Activated naive CD8-positive, alpha-beta T cell treated with anti-CD3 and anti-CD28 coated beads, Interleukin-2, amount 10 ng/mL, durations not matched to agents 7 days and 5 days (primary cell): ENCODE measurements around the gene SPINK14. TPM values are rescaled to one million over a fixed set of nuclear protein-coding genes. Genes with fewer than 3 reads are reported as not detected.

Experiments used
- ATAC-seq: fragments of 150-1000 bp; cut with Tn5 transposase; one replicate; pipeline ENCODE4 v1.10.0; 2021; ENCODE audit warnings: low read depth, moderate library complexity
- POLR2A ChIA-PET: fragments of 350-600 bp; sonication (Branson Sonifier 250); formaldehyde crosslinking; loops from one replicate; lab custom pipeline; 2021; ENCODE audit warnings: antibody characterized with exemption; lab: Charles Lee
- DNase-seq: peaks from one replicate; pipeline ENCODE4 v3.0.0; 2021
- H3K27ac Mint-ChIP-seq: one replicate; pipeline ENCODE4 v1.8.0; 2022; ENCODE audit warnings: mild to moderate bottlenecking, mixed read lengths
- H3K27me3 Mint-ChIP-seq: one replicate; pipeline ENCODE4 v1.8.0; 2022; ENCODE audit warnings: mild to moderate bottlenecking, moderate library complexity, mixed read lengths
- H3K36me3 Mint-ChIP-seq: one replicate; pipeline ENCODE4 v1.8.0; 2021; ENCODE audit warnings: mild to moderate bottlenecking, mixed read lengths
- H3K4me1 Mint-ChIP-seq: one replicate; pipeline ENCODE4 v1.8.0; 2021; ENCODE audit warnings: mixed read lengths
- H3K4me3 Mint-ChIP-seq: one replicate; pipeline ENCODE4 v1.8.0; 2022; ENCODE audit warnings: mild to moderate bottlenecking, moderate library complexity, mixed read lengths
- H3K9me3 Mint-ChIP-seq: one replicate; pipeline ENCODE4 v1.8.0; 2021; ENCODE audit warnings: mixed read lengths
- total RNA-seq, 2 experiments: library from RNA; stranded (reverse); gene quantifications; one replicate each; pipeline ENCODE4 v1.2.3, GENCODE V29; 2021

SPINK14 gene
- total RNA-seq, 2 experiments from 2014 or later: not detected

DNA sequence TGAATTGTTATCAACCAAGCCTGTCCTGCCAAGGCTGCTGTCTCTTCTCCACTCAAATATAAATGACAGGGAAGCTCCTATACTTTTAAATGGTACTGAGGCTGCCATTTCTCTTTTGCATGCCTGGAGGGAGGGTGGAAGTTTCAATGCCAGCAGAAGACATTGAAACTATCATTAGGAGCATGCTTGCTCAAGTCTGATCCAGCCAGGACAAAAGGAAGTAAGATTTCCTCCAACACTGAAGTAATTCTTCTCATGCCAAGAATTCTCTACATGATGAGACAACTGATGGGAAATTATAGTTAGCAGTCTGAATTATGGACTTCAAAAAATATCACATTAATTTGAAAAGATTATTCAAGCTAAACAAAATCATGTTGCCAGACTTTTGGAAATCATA is 39.9 kb downstream of the SPINK14 start:
- H3K27me3 Mint-ChIP-seq: peaks cover 7% of the 10 kb centered on the region
- no peak for DNase-seq
- POLR2A ChIA-PET: no interaction called here
- H3K9me3 Mint-ChIP-seq: no peaks in the 10 kb centered on the region
- ATAC-seq: no peak
- H3K36me3 Mint-ChIP-seq: no peaks in the 10 kb centered on the region
- no peak overlapping the region for H3K27ac Mint-ChIP-seq
- no peak overlapping the region for H3K4me3 Mint-ChIP-seq
- H3K4me1 Mint-ChIP-seq: no peaks in the 10 kb centered on the region

DNA sequence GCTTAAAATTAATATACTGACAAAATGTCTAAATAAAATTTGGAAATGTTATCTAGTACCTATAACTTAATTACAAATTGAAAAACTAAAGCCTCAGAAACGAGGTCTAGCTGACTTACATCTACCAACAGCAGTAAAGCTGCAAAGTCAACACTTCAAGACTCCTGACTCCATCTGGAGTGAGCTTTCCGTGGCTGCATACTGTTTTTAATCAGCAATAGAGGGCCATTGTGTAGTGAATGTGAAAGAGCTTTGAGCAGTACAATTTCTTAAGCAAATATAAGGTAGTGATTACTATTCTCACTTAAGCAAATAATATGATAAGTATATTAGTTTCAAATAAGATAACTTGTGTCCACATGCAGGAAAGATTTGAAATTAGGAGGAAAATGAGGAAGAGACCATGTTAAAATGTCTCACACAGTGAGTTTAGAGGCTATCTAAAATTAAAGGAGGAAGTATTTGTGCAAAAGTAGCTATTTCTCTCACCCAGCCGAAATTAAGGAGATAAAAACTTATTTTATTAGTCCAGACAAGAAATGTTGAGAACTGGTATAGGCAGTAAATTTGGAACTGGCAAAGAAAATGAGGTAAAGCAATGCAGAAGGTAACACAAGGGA is 40.9 kb downstream of the SPINK14 start:
- Mint-ChIP-seq H3K27me3 (peaks cover 5% of the 10 kb centered on the region), H3K36me3 (no peaks in the 10 kb centered on the region), H3K9me3 (no peaks in the 10 kb centered on the region), H3K27ac (no peak overlapping the region), H3K4me1 (no peaks in the 10 kb centered on the region), H3K4me3 (no peak overlapping the region)
- ATAC-seq (no peak), DNase-seq (no peak)
- POLR2A ChIA-PET: no interaction called here

DNA sequence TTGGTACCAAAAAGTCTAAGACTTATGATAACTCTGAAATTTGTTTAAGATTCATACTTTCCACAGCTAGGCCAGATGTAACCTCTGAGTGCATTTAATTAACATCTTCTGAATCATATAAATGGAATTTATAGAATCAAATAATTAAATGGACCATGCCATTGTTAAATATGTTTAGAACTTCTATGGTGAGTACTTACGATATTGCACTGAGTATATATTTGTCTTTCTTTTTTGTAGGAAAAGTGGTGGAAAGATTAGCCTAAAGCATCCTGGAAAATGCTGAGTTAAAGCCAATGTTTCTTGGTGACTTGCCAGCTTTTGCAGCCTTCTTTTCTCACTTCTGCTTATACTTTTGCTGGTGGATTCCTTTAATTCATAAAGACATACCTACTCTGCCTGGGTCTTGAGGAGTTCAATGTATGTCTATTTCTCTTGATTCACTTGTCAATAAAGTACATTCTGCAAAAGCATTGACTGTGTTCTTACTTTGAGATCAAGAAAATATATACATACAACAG is 46.4 kb downstream of the SPINK14 start:
- no peak overlapping the region for H3K27ac Mint-ChIP-seq

DNA sequence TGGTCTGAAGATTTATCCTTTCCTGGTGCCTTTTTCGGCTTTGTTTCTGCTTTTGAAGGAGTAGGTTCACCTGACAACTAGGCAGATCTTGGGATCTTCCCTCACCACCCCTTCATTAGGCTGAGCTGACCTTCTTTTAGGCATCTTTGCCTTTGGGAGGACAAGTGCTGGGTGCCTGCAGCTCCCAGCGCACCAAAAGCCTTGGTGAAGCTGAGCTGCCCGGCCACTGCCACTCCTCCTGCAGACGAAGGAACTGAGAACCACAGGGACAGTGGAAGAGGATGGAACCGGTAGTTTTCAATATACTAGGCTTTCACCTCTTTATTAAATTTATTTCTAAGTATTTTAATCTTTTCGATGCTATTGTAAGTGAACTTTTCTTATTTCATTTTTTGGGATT is 53.2 kb downstream of the SPINK14 start:
- DNase-seq (no peak), ATAC-seq (no peak)
- Mint-ChIP-seq H3K27ac (peak overlapping the region; percentile 41), H3K4me1 (no peaks in the 10 kb centered on the region), H3K36me3 (no peaks in the 10 kb centered on the region), H3K4me3 (no peak overlapping the region), H3K9me3 (peaks cover 2% of the 10 kb centered on the region), H3K27me3 (peaks cover 2% of the 10 kb centered on the region)
- POLR2A ChIA-PET: no interaction called here

More for the DNA sequence above, 46.4 kb downstream of the SPINK14 start:
- DNase-seq (no peak), ATAC-seq (no peak)
- no peaks in the 10 kb centered on the region for H3K36me3 Mint-ChIP-seq
- H3K27me3 Mint-ChIP-seq: peaks cover 5% of the 10 kb centered on the region
- H3K9me3 Mint-ChIP-seq: peaks cover 2% of the 10 kb centered on the region
- POLR2A ChIA-PET: no interaction called here
- no peaks in the 10 kb centered on the region for H3K4me1 Mint-ChIP-seq
- H3K4me3 Mint-ChIP-seq: no peak overlapping the region

DNA sequence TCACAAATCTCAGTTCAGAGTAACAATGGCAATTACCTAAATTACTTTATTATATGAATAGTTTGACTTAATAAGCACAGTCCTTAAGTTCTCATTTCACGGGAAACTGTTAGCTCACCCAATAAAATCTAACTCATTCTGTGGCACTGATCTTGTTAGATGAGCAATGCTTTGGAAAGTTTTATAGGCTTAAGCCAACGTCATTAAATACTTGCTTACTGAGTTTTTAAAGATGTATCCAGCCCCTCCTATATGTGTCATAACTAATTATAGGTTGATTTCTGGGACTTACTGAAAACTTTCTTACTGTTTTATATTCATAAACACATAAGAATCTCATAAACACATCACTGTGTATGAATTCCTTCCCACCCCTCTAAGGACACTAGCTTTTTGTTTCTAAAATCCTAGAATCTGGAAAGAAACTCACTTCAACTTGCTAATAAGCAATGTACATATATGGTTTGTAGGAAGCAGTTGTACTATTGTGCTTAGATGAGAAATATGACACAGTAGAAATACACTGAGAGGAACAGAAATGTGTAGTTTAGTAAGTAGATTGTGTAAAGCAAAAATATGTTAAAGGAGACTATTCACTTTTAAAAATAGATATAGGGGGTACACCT is 55.9 kb downstream of the SPINK14 start:
- POLR2A ChIA-PET: no interaction called here
- DNase-seq (no peak), ATAC-seq (no peak)
- Mint-ChIP-seq H3K4me3 (no peak overlapping the region), H3K4me1 (no peaks in the 10 kb centered on the region), H3K27me3 (peaks cover 2% of the 10 kb centered on the region), H3K9me3 (no peaks in the 10 kb centered on the region), H3K27ac (no peak overlapping the region), H3K36me3 (no peaks in the 10 kb centered on the region)

Other genes with a start within 250 kb of the SPINK14 start
- not detected for gene SPINK5, start 104.6 kb upstream of the SPINK14 start, total RNA-seq
- gene SPINK6, start 34.5 kb downstream of the SPINK14 start, total RNA-seq: not detected
- gene MARCOL, start 70.0 kb downstream of the SPINK14 start, total RNA-seq: not detected
- not detected for gene SPINK13, start 100.2 kb downstream of the SPINK14 start, total RNA-seq
- not detected for gene SPINK7, start 143.9 kb downstream of the SPINK14 start, total RNA-seq
- not detected for gene SPINK9, start 167.0 kb downstream of the SPINK14 start, total RNA-seq
- 10 to 100 TPM; 60.5 to 65.8 TPM for gene FBXO38, start 215.4 kb downstream of the SPINK14 start, total RNA-seq